GM18502 (cell line): ENCODE results near the gene NMT2.

Experiments
- ATAC-seq: cut with Tn5 transposase; IDR thresholded peaks from one replicate; pipeline ENCODE4 v1.9.1; 2021; ENCODE audit warnings: mild to moderate bottlenecking; ENCODE audit not compliant: unreplicated experiment, poor library complexity

Gene NMT2

DNA sequence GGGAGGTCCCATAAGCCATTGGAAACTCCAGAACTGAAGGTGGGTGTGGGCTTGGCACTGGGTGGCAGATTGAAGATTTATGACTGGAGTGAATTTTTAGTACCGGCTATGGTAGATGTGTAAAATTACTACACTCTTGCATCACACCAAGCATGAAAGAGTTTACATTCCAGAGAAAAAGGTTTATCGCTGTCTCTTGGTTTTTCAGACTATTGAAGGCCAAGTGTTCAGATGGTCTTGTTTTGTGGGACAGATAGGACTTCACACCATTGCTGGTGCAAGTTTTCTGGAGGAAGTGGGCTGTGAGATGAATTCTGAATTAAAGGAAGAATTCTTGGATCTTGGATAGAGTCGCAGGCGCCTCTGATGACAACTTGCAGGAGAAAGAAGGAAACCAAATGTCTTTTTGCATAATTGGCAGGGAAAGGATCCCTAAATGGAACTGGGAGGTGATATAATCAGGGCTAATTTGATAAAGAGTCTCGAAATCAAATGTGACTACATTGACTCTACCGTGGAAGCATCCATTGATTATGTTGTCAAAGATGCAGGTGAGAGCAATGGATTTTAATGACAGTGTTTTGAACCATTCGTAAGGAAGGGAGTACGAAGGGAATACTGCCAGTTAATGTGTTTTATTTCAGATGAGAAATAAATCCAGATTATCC is 14.2 kb upstream of the NMT2 start:
- no peak for ATAC-seq

DNA sequence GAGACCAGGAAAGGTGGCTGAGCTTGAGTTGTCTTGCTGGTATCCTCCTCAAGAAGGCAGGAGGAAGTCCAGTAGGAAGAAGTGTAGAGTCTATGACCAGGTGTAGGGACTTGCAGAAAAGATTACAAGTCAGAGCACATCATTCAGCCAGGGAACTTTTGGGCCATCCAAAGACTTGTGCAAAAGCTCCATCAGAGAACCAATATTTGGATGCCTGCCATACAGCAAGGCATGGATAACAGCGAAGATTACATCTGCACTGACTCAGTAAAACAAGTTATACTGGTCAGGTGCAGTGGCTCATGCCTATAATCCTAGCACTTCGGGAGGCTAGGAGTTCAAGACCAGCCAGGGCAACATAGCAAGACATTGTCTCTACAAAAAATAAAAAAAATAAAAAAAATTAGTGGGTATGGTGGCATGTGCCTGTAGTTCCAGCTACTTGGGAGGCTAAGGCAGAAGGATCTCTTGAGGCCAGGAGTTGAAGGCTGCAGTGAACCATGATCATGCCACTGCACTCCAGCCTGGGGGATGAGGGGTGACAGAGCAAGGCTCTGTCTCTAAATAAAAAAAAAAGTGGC is 13.2 kb upstream of the NMT2 start:
- ATAC-seq: no peak

DNA sequence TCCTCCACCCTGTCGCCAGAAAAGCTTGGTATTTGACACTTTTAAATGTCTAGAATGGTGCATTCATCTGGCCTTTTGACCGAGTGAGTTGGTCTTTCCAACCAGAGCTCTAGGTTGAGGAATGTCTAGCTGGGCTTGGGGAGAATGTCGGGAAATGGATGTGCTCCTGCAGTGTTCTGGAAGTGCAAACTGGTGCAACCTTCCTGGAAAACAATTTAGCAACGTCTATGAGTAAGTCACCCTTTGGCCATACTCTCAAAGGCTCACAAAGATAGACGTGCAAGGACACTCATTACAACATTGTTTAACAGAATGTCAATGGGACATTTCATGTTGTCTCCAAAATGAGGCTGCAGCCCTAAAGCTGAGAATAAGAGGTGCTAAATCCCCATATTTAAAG is 12.2 kb upstream of the NMT2 start:
- ATAC-seq: no peak

GRCh38 chr10:15176269-15176668 is 7.8 kb upstream of the NMT2 start:
- no peak for ATAC-seq

DNA sequence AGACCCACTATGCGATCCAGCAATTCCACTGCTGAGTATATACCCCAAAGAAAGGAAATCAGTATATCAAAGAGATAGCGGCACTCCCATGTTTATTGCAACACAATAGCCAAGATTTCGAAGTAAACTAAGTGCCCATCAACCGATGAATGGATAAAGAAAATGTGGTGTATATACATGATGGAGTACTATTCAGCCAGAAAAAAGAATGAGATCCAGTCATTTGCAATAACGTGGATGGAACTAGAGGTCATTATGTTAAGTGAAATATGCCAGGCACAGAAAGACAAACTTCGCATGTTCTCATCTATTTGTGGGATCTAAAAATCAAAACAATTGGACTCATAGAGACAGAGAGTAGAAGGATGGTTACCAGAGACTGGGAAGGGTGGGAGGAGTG is 7.1 kb upstream of the NMT2 start:
- ATAC-seq: no peak

GRCh38 chr10:15172306-15172840 is 3.9 kb upstream of the NMT2 start:
- ATAC-seq: no peak

- ATAC-seq: no peak
Measured at GRCh38 chr10:15169555-15170401, 1.3 kb upstream of the NMT2 start.

- peak; percentile 48 for ATAC-seq
Measured at GRCh38 chr10:15168786-15169554, 477 bp upstream of the NMT2 start.

DNA sequence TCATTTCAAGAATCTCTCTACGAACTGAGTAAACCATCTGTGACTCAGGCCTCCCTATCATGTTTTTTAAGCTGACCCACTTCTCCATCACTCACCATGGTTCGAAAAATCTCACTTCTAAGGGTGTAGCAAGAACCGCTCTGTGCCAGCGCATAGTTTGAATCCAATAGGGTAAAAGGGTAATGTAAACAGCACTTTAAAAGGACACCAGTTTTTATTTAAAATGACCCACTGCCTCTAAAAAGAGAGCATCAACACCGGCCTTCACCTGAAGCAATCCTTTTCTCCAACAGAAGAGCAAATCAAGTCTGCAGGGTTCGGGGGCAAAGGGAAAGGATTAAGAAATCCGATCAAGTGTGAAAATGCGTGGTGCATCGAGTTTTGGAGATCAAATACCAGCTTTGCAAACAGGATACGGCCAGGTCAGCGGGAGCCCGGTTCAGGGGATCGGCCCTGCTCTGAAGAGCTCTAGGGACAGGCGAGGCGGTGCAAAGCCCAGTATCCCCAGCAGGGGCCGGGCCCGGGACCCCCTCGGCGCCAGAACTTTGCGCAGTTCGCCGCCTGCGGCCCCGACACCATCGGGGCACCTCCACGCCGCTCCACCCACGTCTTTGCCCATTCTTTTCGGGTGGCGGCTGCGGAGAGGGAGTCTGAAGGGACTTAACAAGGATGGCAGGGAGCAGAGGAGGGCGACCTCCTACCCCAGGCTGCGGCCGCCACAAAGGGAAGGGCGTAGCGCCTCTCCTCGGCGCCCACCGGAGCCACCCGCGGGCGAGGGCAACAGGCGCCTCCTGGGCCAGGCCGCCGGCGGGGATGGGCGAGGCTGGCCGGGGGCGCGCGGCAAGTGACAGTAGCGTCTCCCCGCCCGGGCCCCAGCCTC is 842 bp downstream of the NMT2 start:
- ATAC-seq: peak; percentile 41

- ATAC-seq: no peak
Measured at GRCh38 chr10:15166325-15166724, 2.2 kb downstream of the NMT2 start.

DNA sequence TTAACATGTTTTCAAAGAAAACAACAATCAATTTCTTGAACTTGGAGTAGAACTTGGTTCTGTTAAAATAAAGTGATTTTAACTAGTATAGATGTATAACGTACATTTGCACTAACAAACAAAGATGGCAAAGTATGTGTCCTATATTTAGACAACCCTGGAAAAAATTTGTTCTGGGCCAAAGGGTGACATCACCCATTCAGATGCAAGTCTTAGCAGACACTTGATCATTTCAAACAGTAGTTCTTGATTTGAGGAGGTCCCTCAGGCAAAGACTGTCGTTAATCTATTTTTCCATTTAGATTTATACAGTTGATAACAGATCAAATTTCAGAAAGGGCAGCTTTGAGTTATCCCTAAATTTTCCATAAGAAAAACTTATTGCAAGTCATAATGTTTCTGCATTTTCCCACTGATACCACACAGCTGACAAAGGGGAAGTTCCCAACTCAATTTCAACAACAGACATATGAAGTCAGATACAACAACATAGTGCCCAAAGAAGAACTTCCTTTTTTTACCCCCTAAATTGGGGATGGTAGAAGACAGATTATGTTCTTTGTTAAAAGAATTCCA is 5.2 kb downstream of the NMT2 start:
- ATAC-seq: no peak

- no peak for ATAC-seq
Measured at GRCh38 chr10:15158972-15159371, 9.5 kb downstream of the NMT2 start.

DNA sequence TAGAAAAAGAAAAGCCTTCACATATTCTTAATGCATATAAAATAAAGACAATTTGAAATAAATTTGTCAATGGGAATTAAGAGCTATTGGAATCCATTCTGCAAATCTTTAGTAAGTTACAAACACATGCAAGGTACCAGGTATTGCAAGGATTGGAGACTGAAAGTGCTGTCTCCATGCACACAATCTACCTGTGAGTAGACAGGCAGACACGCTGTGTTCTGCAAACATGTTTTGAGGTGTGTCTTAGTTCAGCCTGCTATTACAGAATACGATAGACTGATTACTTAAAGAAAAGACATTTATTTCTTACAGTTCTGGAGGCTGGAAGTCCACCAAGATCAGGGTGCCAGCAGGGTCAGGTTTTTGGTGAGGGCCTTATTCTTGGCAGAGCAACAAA is 10.0 kb downstream of the NMT2 start:
- no peak for ATAC-seq

DNA sequence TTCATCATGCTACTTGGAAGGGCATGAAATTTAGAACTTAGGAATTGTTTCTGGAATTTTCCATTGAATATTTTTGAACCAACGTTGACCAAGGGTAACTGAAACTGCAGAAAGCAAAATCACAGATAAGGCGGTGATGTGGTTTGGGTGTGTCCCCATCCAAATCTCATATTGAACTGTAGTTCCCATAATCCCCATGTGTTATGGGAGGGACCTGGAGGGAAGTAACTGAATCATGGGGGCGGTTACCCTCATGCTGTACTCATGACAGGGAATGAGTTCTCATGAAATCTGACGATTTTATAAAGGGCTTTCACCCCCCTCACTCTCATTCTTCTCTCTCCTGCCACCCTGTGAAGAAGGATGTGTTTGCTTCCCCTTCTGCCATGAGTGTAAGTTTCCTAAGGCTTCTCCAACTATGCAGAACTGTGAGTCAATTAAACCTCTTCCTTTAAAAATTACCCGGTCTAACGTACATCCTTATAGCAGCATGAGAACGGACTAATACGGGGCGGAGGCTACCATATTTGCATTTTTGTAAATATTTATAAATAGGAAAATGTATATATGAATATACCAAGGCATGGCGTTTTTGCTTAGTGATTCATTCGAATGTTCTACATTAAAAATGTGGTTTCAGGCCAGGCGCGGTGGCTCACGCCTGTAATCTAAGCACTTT is 12.4 kb downstream of the NMT2 start:
- ATAC-seq: no peak

- ATAC-seq: no peak
Measured at GRCh38 chr10:15152556-15152955, 15.9 kb downstream of the NMT2 start.

DNA sequence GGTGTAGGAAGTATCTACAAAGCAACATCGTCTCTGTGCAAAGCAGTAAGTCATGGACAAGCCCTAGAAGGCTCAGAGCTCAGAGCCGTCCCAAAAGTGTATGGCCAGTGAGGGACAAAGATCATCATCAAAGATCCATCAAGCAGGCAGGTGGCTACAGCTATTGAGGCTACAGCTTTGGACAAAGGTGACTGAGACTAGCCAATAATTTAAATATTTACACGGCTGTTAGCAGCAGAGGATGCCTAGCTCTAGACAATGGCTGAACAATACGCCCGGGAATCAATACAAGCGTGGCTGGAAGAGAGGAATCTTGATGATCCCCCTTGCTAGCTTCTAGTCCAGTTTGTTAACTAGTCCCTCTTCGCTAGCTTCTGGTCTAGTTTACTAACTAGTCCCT is 17.9 kb downstream of the NMT2 start:
- no peak for ATAC-seq

DNA sequence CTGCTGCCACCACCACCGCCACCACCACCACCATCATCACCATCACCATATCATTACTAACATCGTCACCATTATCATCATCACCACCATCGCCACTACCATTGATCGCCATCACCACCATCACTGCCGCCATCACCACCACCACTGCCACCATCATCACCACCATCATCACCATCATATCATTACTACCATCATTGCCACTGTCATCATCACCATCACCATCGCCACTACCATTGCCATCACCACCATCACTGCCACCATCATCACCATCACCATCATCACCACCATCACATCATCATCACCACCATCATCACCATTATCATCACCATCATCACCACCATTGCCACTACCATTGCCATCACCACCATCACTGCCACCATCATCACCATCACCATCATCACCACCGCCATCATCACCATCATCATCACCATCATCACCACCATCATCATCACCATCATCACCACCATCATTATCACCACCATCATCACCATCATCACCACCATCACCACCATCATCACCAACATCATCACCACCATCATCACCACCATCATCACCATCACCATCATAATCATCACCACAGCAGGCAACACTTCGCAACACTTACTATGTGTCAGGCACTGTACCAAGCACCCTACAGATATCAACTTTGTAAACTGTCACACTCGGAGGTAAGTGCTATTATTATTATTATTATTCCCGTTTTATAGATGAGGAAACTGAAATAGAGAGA is 19.3 kb downstream of the NMT2 start:
- ATAC-seq: no peak
